HepG2 (cell line): ENCODE measurements around the gene CDH13. TPM values are rescaled to one million over a fixed set of nuclear protein-coding genes. Genes with fewer than 3 reads are reported as not detected.

Experiments
- ATAC-seq: fragments of 200-7000 bp; cut with Tn5 transposase; 3 replicates; pipeline ENCODE4 v1.9.1; 2020; ENCODE audit warnings: mild to moderate bottlenecking, moderate library complexity
- BruUV-seq: library from RNA; stranded (reverse); fragments of 400-500 nt; replicated peaks from 2 replicates; lab custom pipeline; 2021; lab: Mats Ljungman, UMichigan
- CTCF ChIA-PET: fragments of 300-600 bp; formaldehyde crosslinking; extraction: SDS; loops from one replicate; lab custom pipeline; 2021; ENCODE audit warnings: low total read pairs, inconsistent platforms, low intra/inter-chr PET ratio; lab: Yijun Ruan, JAX
- POLR2A ChIA-PET: fragments of 350-600 bp; sonication (Branson Sonifier 250); formaldehyde crosslinking; loops from one replicate; lab custom pipeline; 2020; ENCODE audit warnings: antibody characterized with exemption, inconsistent platforms; lab: Yijun Ruan, JAX
- DNase-seq: peaks from one replicate; pipeline ENCODE4 v3.0.0-alpha.2; 2015; ENCODE audit warnings: low spot score
- FAIRE-seq: peaks from 3 replicates; lab custom pipeline; 2011; peaks lifted over from hg19 to GRCh38; lab: Jason Lieb, UNC
- H2AFZ ChIP-seq: one replicate; pipeline ENCODE4 v1.6.1; 2011; ENCODE audit warnings: low read length, inconsistent platforms
- H3K27ac ChIP-seq: fragments of 300-600 bp; 3 replicates; pipeline ENCODE4 v1.8.0; 2011; ENCODE audit warnings: mixed run types, mild to moderate bottlenecking, mixed read lengths, low read length, inconsistent platforms; ENCODE audit not compliant: insufficient read depth; ENCODE audit errors: extremely low read length
- H3K27me3 ChIP-seq, 2 experiments: fragments of 200-600 bp in 1 of 2; 2 replicates in 1 of 2; 3 replicates in 1 of 2; pipeline versions ENCODE4 v1.6.0 to v1.8.0; 2011; ENCODE audit warnings: low read length in 2 of 2, mild to moderate bottlenecking in 2 of 2, moderate library complexity in 2 of 2, inconsistent platforms in 1 of 2; ENCODE audit not compliant: insufficient read depth in 2 of 2, control insufficient read depth in 1 of 2
- H3K36me3 ChIP-seq, 2 experiments: fragments of 200-600 bp in 1 of 2; replicated peaks in 1 of 2; 2 replicates in 1 of 2; 3 replicates in 1 of 2; pipeline versions ENCODE4 v1.5.1 to v1.8.0; 2011; ENCODE audit warnings: low read length in 2 of 2, inconsistent platforms in 1 of 2; ENCODE audit not compliant: insufficient read depth in 2 of 2, control insufficient read depth in 1 of 2
- H3K4me1 ChIP-seq: 2 replicates; pipeline ENCODE4 v1.5.1; 2012; ENCODE audit warnings: low read length, inconsistent platforms; ENCODE audit not compliant: insufficient read depth
- H3K4me2 ChIP-seq: 2 replicates; pipeline ENCODE4 v1.6.0; 2011; ENCODE audit warnings: low read depth, low read length, inconsistent platforms
- H3K4me3 ChIP-seq, 3 experiments: fragments of 200-600 bp in 1 of 3; sonication (generic), shearing (Covaris generic) in 1 of 3; replicated peaks in 1 of 3; 2 replicates each; pipeline ENCODE4 v1.5.1; 2011 to 2016; ENCODE audit warnings: low read length in 3 of 3, inconsistent platforms in 2 of 3, low read depth in 2 of 3, mild to moderate bottlenecking in 2 of 3, control low read depth in 1 of 3, mixed read lengths in 1 of 3; ENCODE audit not compliant: insufficient read depth in 1 of 3
- H3K79me2 ChIP-seq: one replicate; pipeline ENCODE4 v1.6.1; 2011; ENCODE audit warnings: low read length, inconsistent platforms; ENCODE audit not compliant: insufficient read depth
- H3K9ac ChIP-seq: 2 replicates; pipeline ENCODE4 v1.6.0; 2011; ENCODE audit warnings: mild to moderate bottlenecking, low read depth, low read length, inconsistent platforms; ENCODE audit not compliant: insufficient read depth
- H3K9me3 ChIP-seq: 2 replicates; pipeline ENCODE4 v1.5.1; 2012; ENCODE audit warnings: mild to moderate bottlenecking, low read length
- H4K20me1 ChIP-seq: 2 replicates; pipeline ENCODE4 v1.6.0; 2011; ENCODE audit warnings: inconsistent platforms, mild to moderate bottlenecking, low read length, moderate library complexity; ENCODE audit not compliant: insufficient read depth
- ATF5 ChIP-seq: sonication (generic); formaldehyde crosslinking; IDR thresholded peaks from 2 replicates; pipeline ENCODE4 v1.4.0; 2020; ENCODE audit warnings: mild to moderate bottlenecking, low read depth, missing genetic modification reagents
- HCFC1 ChIP-seq: fragments of 150-350 bp; IDR thresholded peaks from 2 replicates; pipeline ENCODE4 v1.6.1; 2014; ENCODE audit warnings: low read depth, low read length
- KAT7 ChIP-seq: IDR thresholded peaks from 2 replicates; pipeline ENCODE4 v1.6.1; 2018; ENCODE audit warnings: borderline replicate concordance, missing compliant biosample characterization
- KMT2A ChIP-seq: sonication (generic); formaldehyde crosslinking; IDR thresholded peaks from 2 replicates; pipeline ENCODE4 v1.4.0; 2020; ENCODE audit warnings: missing genetic modification reagents
- KMT2B ChIP-seq: IDR thresholded peaks from 2 replicates; pipeline ENCODE4 v1.6.1; 2016; ENCODE audit warnings: missing genetic modification reagents, missing compliant biosample characterization
- NFAT5 ChIP-seq: sonication (generic); formaldehyde crosslinking; IDR thresholded peaks from 2 replicates; pipeline ENCODE4 v1.4.0; 2020; ENCODE audit warnings: missing genetic modification reagents
- NPAS2 ChIP-seq: sonication (generic); formaldehyde crosslinking; IDR thresholded peaks from 2 replicates; pipeline ENCODE4 v1.8.0; 2022; ENCODE audit warnings: mild to moderate bottlenecking, missing genetic modification reagents, borderline replicate concordance
- SNAPC2 ChIP-seq: sonication (generic); formaldehyde crosslinking; IDR thresholded peaks from 2 replicates; pipeline ENCODE4 v1.8.1; 2022; ENCODE audit warnings: mild to moderate bottlenecking, missing genetic modification reagents
- ZFP1 ChIP-seq: IDR thresholded peaks from 2 replicates; pipeline ENCODE4 v1.6.1; 2016
- WGBS: methylation state at CpG from one replicate; pipeline ENCODE4 v1.1.6; 2017; ENCODE audit warnings: low lambda C conversion rate; 5-methylcytosine and 5-hydroxymethylcytosine counted together
- in situ Hi-C: cut with HindIII; loops from 2 replicates; pipeline ENCODE4 v1.10.0; 2017; ENCODE audit warnings: low pct_unique_long_range_greater_than_20kb; ENCODE audit not compliant: extremely low pct_ligation_motif_present
- intact Hi-C: fragments of 100-400 bp; cut with micrococcal nuclease; formaldehyde crosslinking; loops from one replicate; pipeline ENCODE4 v1.10.0; 2022; ENCODE audit not compliant: unreplicated experiment
- polyA plus RNA-seq, 8 experiments: library from polyadenylated mRNA; depleted of rRNA in 3 of 8; stranded (reverse) in 7 of 8; unstranded in 1 of 8; fragments of >200 nt; fragmentation: Illumina TruSeq in 4 of 8; extraction: Trizol in 4 of 8; gene quantifications; 2 replicates each; pipeline versions ENCODE4 v1.2.1 to v1.2.3, GENCODE V29; 2011 to 2016; ENCODE audit warnings: low read depth in 4 of 8, missing spikeins in 1 of 8, mixed read lengths in 1 of 8; ENCODE audit not compliant: insufficient read depth in 1 of 8
- total RNA-seq, 5 experiments: library from RNA; depleted of rRNA; stranded (reverse); fragments of >200 nt; fragmentation: Illumina TruSeq; extraction: Trizol; gene quantifications; 2 replicates each; pipeline ENCODE4 v1.2.3, GENCODE V29; 2016; ENCODE audit warnings: low read depth in 1 of 5
- TF ChIP-seq, protein P1 (sequence below): sonication (generic); formaldehyde crosslinking; IDR thresholded peaks from 2 replicates; pipeline ENCODE4 v1.8.1; 2023; ENCODE audit warnings: mild to moderate bottlenecking, missing genetic modification reagents

Gene CDH13
- total and polyA plus RNA-seq, 2 of the 13 experiments (the other 11 are each of a cell fraction or from before 2014, with no cell fraction given) = not detected

DNA sequence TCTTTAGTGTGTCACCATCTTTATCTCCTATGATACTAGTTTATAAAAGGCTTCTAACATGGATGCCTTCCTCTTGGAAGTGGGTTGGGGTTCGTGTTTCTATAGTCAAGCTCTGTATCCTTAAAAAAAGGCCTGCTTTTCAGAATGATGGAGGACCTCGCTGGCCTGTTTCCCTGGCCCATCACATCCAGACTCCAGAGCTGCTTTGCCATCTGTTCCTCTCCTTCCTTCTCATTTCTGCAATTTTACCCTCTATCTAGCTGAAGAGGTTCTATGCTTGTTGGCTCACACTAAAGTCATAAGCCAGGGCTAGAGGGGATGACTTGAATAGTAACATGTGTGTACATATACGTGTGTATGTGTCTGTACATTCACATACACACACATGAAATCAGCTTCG lies 730.2 kb downstream of the CDH13 start:
- Histone ChIP-seq H3K9ac (no peak overlapping the region), H3K27me3 (no peaks in the 10 kb centered on the region), H3K4me2 (no peak overlapping the region), H3K4me1 (no peaks in the 10 kb centered on the region), H2AFZ (no peak overlapping the region), H4K20me1 (no peaks in the 10 kb centered on the region), H3K4me3 (no peak overlapping the region), H3K27ac (no peak overlapping the region)
- CTCF ChIA-PET = no interaction called here
- POLR2A ChIA-PET = no interaction called here
- in situ Hi-C loops (no loop called here), intact Hi-C loops (loop anchor here (2.0 kb wide), 1 partner anchor 244 kb away; no protein-coding TSS in a partner anchor)
- WGBS = 4% methylated on average over 4 of the region's 4 CpGs
- DNase-seq (no peak), ATAC-seq (no peak)
- TF ChIP-seq ATF5 (CRISPR knock-in tag) (no peak), KMT2B (CRISPR knock-in tag) (no peak), NPAS2 (CRISPR knock-in tag) (no peak), SNAPC2 (CRISPR knock-in tag) (no peak), KAT7 (CRISPR knock-in tag) (no peak), KMT2A (CRISPR knock-in tag) (no peak), HCFC1 (no peak), NFAT5 (CRISPR knock-in tag) (no peak), ZFP1 (no peak)
- TF ChIP-seq, protein P1, sequence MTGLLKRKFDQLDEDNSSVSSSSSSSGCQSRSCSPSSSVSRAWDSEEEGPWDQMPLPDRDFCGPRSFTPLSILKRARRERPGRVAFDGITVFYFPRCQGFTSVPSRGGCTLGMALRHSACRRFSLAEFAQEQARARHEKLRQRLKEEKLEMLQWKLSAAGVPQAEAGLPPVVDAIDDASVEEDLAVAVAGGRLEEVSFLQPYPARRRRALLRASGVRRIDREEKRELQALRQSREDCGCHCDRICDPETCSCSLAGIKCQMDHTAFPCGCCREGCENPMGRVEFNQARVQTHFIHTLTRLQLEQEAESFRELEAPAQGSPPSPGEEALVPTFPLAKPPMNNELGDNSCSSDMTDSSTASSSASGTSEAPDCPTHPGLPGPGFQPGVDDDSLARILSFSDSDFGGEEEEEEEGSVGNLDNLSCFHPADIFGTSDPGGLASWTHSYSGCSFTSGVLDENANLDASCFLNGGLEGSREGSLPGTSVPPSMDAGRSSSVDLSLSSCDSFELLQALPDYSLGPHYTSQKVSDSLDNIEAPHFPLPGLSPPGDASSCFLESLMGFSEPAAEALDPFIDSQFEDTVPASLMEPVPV (CRISPR knock-in tag) = no peak
- TF ChIP-seq, all 625 proteins: peak for 0
- H3K79me2 ChIP-seq = no peaks in the 10 kb centered on the region
- no TSS peak for BruUV-seq
- FAIRE-seq = no peak
- H3K36me3 ChIP-seq = no peaks in the 10 kb centered on the region
- no peaks in the 10 kb centered on the region for H3K9me3 ChIP-seq
